CD4-positive, alpha-beta memory T cell (primary cell): ENCODE measurements around the gene PROZ. TPM values are rescaled to one million over a fixed set of nuclear protein-coding genes. Genes with fewer than 3 reads are reported as not detected.

ENCODE experiments used
- CTCF ChIA-PET: fragments of 350-600 bp; sonication (Branson Sonifier 250); formaldehyde crosslinking; loops from one replicate; lab custom pipeline; 2021; ENCODE audit warnings: inconsistent platforms; ENCODE audit not compliant: partially characterized antibody; lab: Charles Lee
- POLR2A ChIA-PET: fragments of 350-600 bp; sonication (Branson Sonifier 250); formaldehyde crosslinking; loops from one replicate; lab custom pipeline; 2021; ENCODE audit not compliant: partially characterized antibody; lab: Charles Lee
- DNase-seq, 5 donors: peaks; one replicate each; pipeline versions ENCODE4 v3.0.0 to v3.0.0-alpha.2; 2020 to 2022; ENCODE audit warnings: mixed read lengths in 1 of 5
- H3K27ac ChIP-seq: one replicate; pipeline ENCODE4 v1.7.0; 2013; ENCODE audit warnings: low read depth, low read length
- H3K27me3 ChIP-seq: 2 replicates; pipeline ENCODE4 v1.7.0; 2013; ENCODE audit warnings: mild to moderate bottlenecking, low read length, moderate library complexity; ENCODE audit not compliant: insufficient read depth
- H3K36me3 ChIP-seq: 2 replicates; pipeline ENCODE4 v1.7.0; 2013; ENCODE audit warnings: mild to moderate bottlenecking, low read length, moderate library complexity; ENCODE audit not compliant: insufficient read depth
- H3K4me1 ChIP-seq: 2 replicates; pipeline ENCODE4 v1.7.0; 2013; ENCODE audit warnings: mild to moderate bottlenecking, low read length, moderate library complexity; ENCODE audit not compliant: insufficient read depth
- H3K4me3 ChIP-seq, 2 donors: one replicate each; pipeline ENCODE4 v1.7.0; 2013; ENCODE audit warnings: low read length in 2 of 2, mild to moderate bottlenecking in 1 of 2
- H3K9me3 ChIP-seq, 2 donors: one replicate each; pipeline ENCODE4 v1.7.0; 2013; ENCODE audit warnings: low read length in 2 of 2, control low read depth in 1 of 2; ENCODE audit not compliant: control insufficient read depth in 1 of 2
- H3K27ac Mint-ChIP-seq, 7 donors: one replicate each; pipeline ENCODE4 v1.8.0; 2020 to 2021; ENCODE audit warnings: mixed read lengths in 7 of 7, mild to moderate bottlenecking in 6 of 7, inconsistent platforms in 3 of 7, moderate library complexity in 3 of 7
- H3K27me3 Mint-ChIP-seq, 2 donors: one replicate each; pipeline ENCODE4 v1.8.0; 2020 to 2021; ENCODE audit warnings: mixed read lengths in 2 of 2
- H3K36me3 Mint-ChIP-seq, 2 donors: one replicate each; pipeline ENCODE4 v1.8.0; 2020 to 2021; ENCODE audit warnings: mixed read lengths in 2 of 2, inconsistent platforms in 1 of 2, mild to moderate bottlenecking in 1 of 2
- H3K4me1 Mint-ChIP-seq, 4 donors: one replicate each; pipeline ENCODE4 v1.8.0; 2020 to 2021; ENCODE audit warnings: mixed read lengths in 4 of 4, mild to moderate bottlenecking in 1 of 4
- H3K4me3 Mint-ChIP-seq, 8 donors: one replicate each; pipeline ENCODE4 v1.8.0; 2020 to 2021; ENCODE audit warnings: mixed read lengths in 8 of 8, mild to moderate bottlenecking in 7 of 8, moderate library complexity in 6 of 8, inconsistent platforms in 3 of 8
- H3K9me3 Mint-ChIP-seq, 8 donors: one replicate each; pipeline ENCODE4 v1.8.0; 2020 to 2021; ENCODE audit warnings: mixed read lengths in 8 of 8, mild to moderate bottlenecking in 5 of 8, inconsistent platforms in 3 of 8, moderate library complexity in 1 of 8
- intact Hi-C: fragments of 100-400 bp; cut with micrococcal nuclease; formaldehyde crosslinking; loops from one replicate; pipeline ENCODE4 v1.15.1; 2023
- polyA plus RNA-seq, 2 donors: library from polyadenylated mRNA; unstranded; fragments of 300-500 nt; fragmentation: Illumina TruSeq; gene quantifications; one replicate each; pipeline ENCODE4 v1.2.3, GENCODE V29; 2021
- total RNA-seq, 2 experiments: library from RNA; stranded (reverse); gene quantifications; one replicate each; pipeline ENCODE4 v1.2.3, GENCODE V29; 2021

PROZ gene
- total and polyA plus RNA-seq, 4 experiments from 2014 or later = 0.32 TPM; not detected in 3

GRCh38 chr13:113126265-113127150 is 31.9 kb upstream of the PROZ start:
- peaks cover 0 to 5% (median 0%) of the 10 kb centered on the region in 4 donors for H3K4me1 Mint-ChIP-seq
- POLR2A ChIA-PET = no interaction called here
- peaks cover 5% of the 10 kb centered on the region for H3K27me3 ChIP-seq
- CTCF ChIA-PET = no interaction called here
- H3K9me3 ChIP-seq = no peaks in the 10 kb centered on the region
- H3K4me3 Mint-ChIP-seq = no peak overlapping the region
- no peaks in the 10 kb centered on the region for H3K9me3 Mint-ChIP-seq
- no peak overlapping the region for H3K4me3 ChIP-seq
- intact Hi-C loops = no loop called here
- no peak overlapping the region for H3K27ac ChIP-seq
- DNase-seq = no peak
- H3K4me1 ChIP-seq = no peaks in the 10 kb centered on the region
- no peaks in the 10 kb centered on the region for H3K36me3 Mint-ChIP-seq
- no peaks in the 10 kb centered on the region for H3K36me3 ChIP-seq
- peaks cover 2 to 20% of the 10 kb centered on the region in 2 donors for H3K27me3 Mint-ChIP-seq
- H3K27ac Mint-ChIP-seq = peak overlapping the region in 1 of 7 donors; percentile 32

GRCh38 chr13:113129480-113129879 is 29.0 kb upstream of the PROZ start:
- Histone ChIP-seq H3K27ac (no peak overlapping the region), H3K36me3 (no peaks in the 10 kb centered on the region), H3K4me1 (no peaks in the 10 kb centered on the region), H3K27me3 (peaks cover 5% of the 10 kb centered on the region), H3K4me3 (no peak overlapping the region), H3K9me3 (no peaks in the 10 kb centered on the region)
- intact Hi-C loops = no loop called here
- ChIA-PET POLR2A (no interaction called here), CTCF (no interaction called here)
- H3K9me3 Mint-ChIP-seq = peaks cover 0 to 1% (median 0%) of the 10 kb centered on the region in 8 donors
- peak overlapping the region in 2 of 8 donors; percentile 13 to 39 for H3K4me3 Mint-ChIP-seq
- H3K27ac Mint-ChIP-seq = no peak overlapping the region
- peaks cover 2 to 20% of the 10 kb centered on the region in 2 donors for H3K27me3 Mint-ChIP-seq
- H3K36me3 Mint-ChIP-seq = no peaks in the 10 kb centered on the region
- no peak for DNase-seq
- peaks cover 0 to 5% (median 0%) of the 10 kb centered on the region in 4 donors for H3K4me1 Mint-ChIP-seq

GRCh38 chr13:113129921-113130750 is 28.3 kb upstream of the PROZ start:
- peak in 4 of 5 donors; percentile 10 to 28 (median 17) for DNase-seq
- Histone ChIP-seq H3K27ac (no peak overlapping the region), H3K27me3 (peaks cover 5% of the 10 kb centered on the region), H3K4me3 (no peak overlapping the region), H3K4me1 (no peaks in the 10 kb centered on the region), H3K9me3 (no peaks in the 10 kb centered on the region), H3K36me3 (no peaks in the 10 kb centered on the region)
- intact Hi-C loops = no loop called here
- Mint-ChIP-seq H3K36me3 (no peaks in the 10 kb centered on the region), H3K4me3 (peak overlapping the region in 6 of 8 donors; percentile 7 to 57 (median 49)), H3K9me3 (peaks cover 0 to 1% (median 0%) of the 10 kb centered on the region in 8 donors), H3K4me1 (peaks cover 0 to 5% (median 0%) of the 10 kb centered on the region in 4 donors), H3K27me3 (peaks cover 2 to 20% of the 10 kb centered on the region in 2 donors), H3K27ac (peak overlapping the region in 1 of 7 donors; percentile 25)
- ChIA-PET CTCF (no interaction called here), POLR2A (no interaction called here)

GRCh38 chr13:113135281-113135760 is 23.1 kb upstream of the PROZ start:
- H3K27ac ChIP-seq = no peak overlapping the region
- no peaks in the 10 kb centered on the region for H3K9me3 ChIP-seq
- no peak overlapping the region for H3K4me3 ChIP-seq
- Mint-ChIP-seq H3K36me3 (no peaks in the 10 kb centered on the region), H3K9me3 (peaks cover 0 to 1% (median 0%) of the 10 kb centered on the region in 8 donors), H3K27ac (no peak overlapping the region), H3K27me3 (peaks cover 0 to 2% of the 10 kb centered on the region in 2 donors), H3K4me3 (no peak overlapping the region), H3K4me1 (no peaks in the 10 kb centered on the region)
- intact Hi-C loops = no loop called here
- CTCF ChIA-PET = no interaction called here
- no peaks in the 10 kb centered on the region for H3K4me1 ChIP-seq
- H3K27me3 ChIP-seq = no peaks in the 10 kb centered on the region
- POLR2A ChIA-PET = no interaction called here
- DNase-seq = no peak
- H3K36me3 ChIP-seq = no peaks in the 10 kb centered on the region

- Mint-ChIP-seq H3K27me3 (peaks cover 0 to 2% of the 10 kb centered on the region in 2 donors), H3K4me3 (no peak overlapping the region), H3K36me3 (no peaks in the 10 kb centered on the region), H3K4me1 (no peaks in the 10 kb centered on the region), H3K27ac (no peak overlapping the region), H3K9me3 (peaks cover 0 to 1% (median 0%) of the 10 kb centered on the region in 8 donors)
- no peaks in the 10 kb centered on the region for H3K9me3 ChIP-seq
- ChIA-PET CTCF (no interaction called here), POLR2A (no interaction called here)
- H3K4me3 ChIP-seq = no peak overlapping the region
- H3K27ac ChIP-seq = no peak overlapping the region
- H3K4me1 ChIP-seq = no peaks in the 10 kb centered on the region
- intact Hi-C loops = no loop called here
- H3K27me3 ChIP-seq = no peaks in the 10 kb centered on the region
- H3K36me3 ChIP-seq = no peaks in the 10 kb centered on the region
- DNase-seq = no peak
These were observed 20.7 kb upstream of the PROZ start for GRCh38 chr13:113137691-113138298.

GRCh38 chr13:113138792-113139551 is 19.5 kb upstream of the PROZ start:
- Mint-ChIP-seq H3K27ac (no peak overlapping the region), H3K36me3 (no peaks in the 10 kb centered on the region), H3K4me1 (no peaks in the 10 kb centered on the region), H3K27me3 (peaks cover 0 to 2% of the 10 kb centered on the region in 2 donors), H3K9me3 (no peaks in the 10 kb centered on the region), H3K4me3 (no peak overlapping the region)
- ChIA-PET POLR2A (no interaction called here), CTCF (no interaction called here)
- Histone ChIP-seq H3K27me3 (no peaks in the 10 kb centered on the region), H3K9me3 (no peaks in the 10 kb centered on the region), H3K4me1 (no peaks in the 10 kb centered on the region), H3K4me3 (no peak overlapping the region), H3K27ac (no peak overlapping the region), H3K36me3 (no peaks in the 10 kb centered on the region)
- intact Hi-C loops = no loop called here
- DNase-seq = no peak
